Endothelial cell of umbilical vein (primary cell): Measurements from ENCODE around the gene IL10. TPM values are rescaled to one million over a fixed set of nuclear protein-coding genes. Genes with fewer than 3 reads are reported as not detected.

Source experiments
- BruUV-seq: library from RNA; stranded (reverse); fragments of 400-500 nt; replicated peaks from 2 replicates; lab custom pipeline; 2021; lab: Mats Ljungman, UMichigan
- CTCF ChIA-PET: fragments of 300-600, 350-600 bp; sonication (Branson Sonifier 250); formaldehyde crosslinking; loops from one replicate; lab custom pipeline; 2021; ENCODE audit warnings: antibody characterized with exemption, inconsistent platforms; lab: Charles Lee
- POLR2A ChIA-PET: fragments of 300-600, 350-600 bp; sonication (Branson Sonifier 250); formaldehyde crosslinking; loops from one replicate; lab custom pipeline; 2021; ENCODE audit warnings: antibody characterized with exemption, inconsistent platforms; lab: Charles Lee
- DNase-seq: peaks from one replicate; pipeline ENCODE4 v3.0.0-alpha.2; 2011; ENCODE audit warnings: low read depth, low spot score
- FAIRE-seq: peaks from 2 replicates; lab custom pipeline; 2011; peaks lifted over from hg19 to GRCh38; lab: Jason Lieb, UNC
- H2AFZ ChIP-seq: 2 replicates; pipeline ENCODE4 v1.6.0; 2012; ENCODE audit warnings: low read depth, low read length, control low read depth, inconsistent platforms
- H3K27ac ChIP-seq: 2 replicates; pipeline ENCODE4 v1.5.1; 2011; ENCODE audit warnings: low read depth, mild to moderate bottlenecking, control low read depth, low read length, moderate library complexity; ENCODE audit not compliant: insufficient read depth
- H3K27me3 ChIP-seq, 2 experiments: 2 replicates each; pipeline versions ENCODE4 v1.6.0 to v1.6.1; 2011; ENCODE audit warnings: low read length in 2 of 2, mixed read lengths in 1 of 2; ENCODE audit not compliant: control insufficient read depth in 2 of 2, insufficient read depth in 2 of 2
- H3K36me3 ChIP-seq, 2 experiments: 2 replicates in 1 of 2; 3 replicates in 1 of 2; pipeline ENCODE4 v1.5.1; 2011; ENCODE audit warnings: low read length in 2 of 2, mild to moderate bottlenecking in 1 of 2, moderate library complexity in 1 of 2; ENCODE audit not compliant: control insufficient read depth in 2 of 2, insufficient read depth in 2 of 2; ENCODE audit errors: extremely low read depth in 1 of 2
- H3K4me1 ChIP-seq: 3 replicates; pipeline ENCODE4 v1.5.1; 2011; ENCODE audit warnings: mild to moderate bottlenecking, low read length; ENCODE audit not compliant: control insufficient read depth, insufficient read depth; ENCODE audit errors: extremely low read depth
- H3K4me2 ChIP-seq: 2 replicates; pipeline ENCODE4 v1.6.1; 2011; ENCODE audit warnings: low read length, control low read depth, mixed read lengths; ENCODE audit not compliant: insufficient read depth
- H3K4me3 ChIP-seq, 3 experiments: fragments of 200-600 bp in 1 of 3; sonication (generic), shearing (Covaris generic) in 1 of 3; replicated peaks in 1 of 3; 2 replicates each; pipeline ENCODE4 v1.5.1; 2011 to 2016; ENCODE audit warnings: control low read depth in 3 of 3, low read length in 3 of 3, mild to moderate bottlenecking in 2 of 3, inconsistent platforms in 1 of 3, low read depth in 1 of 3, moderate library complexity in 1 of 3; ENCODE audit not compliant: insufficient read depth in 1 of 3
- H3K79me2 ChIP-seq: 2 replicates; pipeline ENCODE4 v1.6.0; 2012; ENCODE audit warnings: low read length, inconsistent platforms; ENCODE audit not compliant: control insufficient read depth, insufficient read depth
- H3K9ac ChIP-seq: replicated peaks from 2 replicates; pipeline ENCODE3; 2011; ENCODE audit warnings: low read length, control low read depth; ENCODE audit not compliant: insufficient read depth; ENCODE audit errors: extremely low read depth
- H3K9me1 ChIP-seq: replicated peaks from 3 replicates; pipeline ENCODE4 v1.6.0; 2011; ENCODE audit warnings: mild to moderate bottlenecking, low read length; ENCODE audit not compliant: control insufficient read depth, insufficient read depth; ENCODE audit errors: extremely low read depth
- H3K9me3 ChIP-seq: replicated peaks from 2 replicates; pipeline ENCODE4 v1.5.1; 2012; ENCODE audit warnings: low read length, inconsistent platforms; ENCODE audit not compliant: control insufficient read depth, insufficient read depth
- H4K20me1 ChIP-seq: replicated peaks from 2 replicates; pipeline ENCODE3; 2011; ENCODE audit warnings: mild to moderate bottlenecking, low read length; ENCODE audit not compliant: control insufficient read depth, insufficient read depth; ENCODE audit errors: extremely low read depth
- CTCF ChIP-seq, 2 donors: IDR thresholded peaks; 1 replicate in 1 of 2; 2 replicates in 1 of 2; pipeline ENCODE4 v1.5.1; 2011; ENCODE audit warnings: low read length in 2 of 2, mild to moderate bottlenecking in 2 of 2, moderate library complexity in 2 of 2, control low read depth in 1 of 2, inconsistent platforms in 1 of 2, low read depth in 1 of 2; ENCODE audit not compliant: insufficient read depth in 1 of 2; ENCODE audit errors: extremely low read depth in 1 of 2
- EZH2 ChIP-seq: IDR thresholded peaks from 2 replicates; pipeline ENCODE4 v1.6.1; 2012; ENCODE audit warnings: borderline replicate concordance, low read depth, mild to moderate bottlenecking, moderate library complexity, low read length, inconsistent platforms; ENCODE audit not compliant: severe bottlenecking
- FOS ChIP-seq: IDR thresholded peaks from 2 replicates; pipeline ENCODE4 v1.6.1; 2011; ENCODE audit warnings: mild to moderate bottlenecking, low read length, moderate library complexity, borderline replicate concordance; ENCODE audit not compliant: insufficient read depth
- GATA2 ChIP-seq: IDR thresholded peaks from 2 replicates; pipeline ENCODE4 v1.7.0; 2011; ENCODE audit warnings: low read depth, mild to moderate bottlenecking, moderate library complexity, mixed read lengths, low read length; ENCODE audit not compliant: insufficient read length, insufficient read depth
- JUN ChIP-seq: IDR thresholded peaks from 2 replicates; pipeline ENCODE4 v1.6.1; 2011; ENCODE audit warnings: borderline replicate concordance, low read depth; ENCODE audit not compliant: insufficient read length, insufficient read depth
- MAX ChIP-seq: IDR thresholded peaks from 2 replicates; pipeline ENCODE4 v1.6.1; 2011; ENCODE audit not compliant: insufficient read depth, insufficient read length
- MYC ChIP-seq: IDR thresholded peaks from one replicate; pipeline ENCODE4 v1.6.1; 2011; ENCODE audit warnings: mild to moderate bottlenecking, low read depth, low read length
- POLR2A ChIP-seq: IDR thresholded peaks from 2 replicates; pipeline ENCODE4 v1.6.1; 2012; ENCODE audit warnings: low read depth, mild to moderate bottlenecking, control low read depth, low read length
- POLR2AphosphoS5 ChIP-seq: IDR thresholded peaks from 2 replicates; pipeline ENCODE4 v1.6.1; 2012; ENCODE audit warnings: low read depth, mild to moderate bottlenecking, control low read depth, low read length, moderate library complexity; ENCODE audit not compliant: insufficient read depth
- dilution Hi-C: fragments of 300-500 bp; cut with MboI; formaldehyde crosslinking; loops from one replicate; pipeline ENCODE4 v1.15.0; 2019; ENCODE audit warnings: low sequenced_read_pairs; ENCODE audit not compliant: extremely low pct_ligation_motif_present
- intact Hi-C: fragments of 100-400 bp; cut with micrococcal nuclease; formaldehyde crosslinking; loops from one replicate; pipeline ENCODE4 v1.10.0; 2022
- polyA plus RNA-seq, 4 experiments: library from polyadenylated mRNA; depleted of rRNA in 3 of 4; stranded (reverse) in 3 of 4; unstranded in 1 of 4; fragments of >200 nt; gene quantifications; 2 replicates each; pipeline versions ENCODE4 v1.2.1 to v1.2.3, GENCODE V29; 2011 to 2012; ENCODE audit warnings: missing spikeins in 1 of 4
- total RNA-seq: library from RNA; stranded (reverse); gene quantifications from 2 replicates; pipeline ENCODE4 v1.2.3, GENCODE V29; 2021

IL10 gene
- total and polyA plus RNA-seq, 2 donors (not counting 3 experiments of a cell fraction or from before 2014, with no cell fraction given) = not detected

- ChIA-PET POLR2A (no interaction called here), CTCF (no interaction called here)
- no peak for FAIRE-seq
- Histone ChIP-seq H3K36me3 (no peaks in the 10 kb centered on the region), H4K20me1 (no peaks in the 10 kb centered on the region), H3K9me3 (no peaks in the 10 kb centered on the region), H3K79me2 (no peaks in the 10 kb centered on the region), H3K4me1 (no peaks in the 10 kb centered on the region), H2AFZ (no peak overlapping the region), H3K4me3 (no peak overlapping the region), H3K27ac (no peak overlapping the region), H3K9me1 (no peaks in the 10 kb centered on the region), H3K9ac (no peak overlapping the region), H3K27me3 (peaks cover 2 to 3% of the 10 kb centered on the region in 2 experiments), H3K4me2 (no peak overlapping the region)
- no TSS peak for BruUV-seq
- intact Hi-C loops = no loop called here
- dilution Hi-C loops = no loop called here
- DNase-seq = no peak
- TF ChIP-seq FOS = no peak
- no peak for TF ChIP-seq POLR2A
- TF ChIP-seq POLR2AphosphoS5 = no peak
- no peak for TF ChIP-seq EZH2
- no peak for TF ChIP-seq MAX
- TF ChIP-seq CTCF (IDR thresholded peaks at IDR 0.05; ENCODE audit: extremely low read depth in 1 of 2, insufficient read depth in 1 of 2, low read depth in 1 of 2, low read length in 2 of 2) = no peak
- TF ChIP-seq JUN = no peak
- TF ChIP-seq GATA2 = no peak
- TF ChIP-seq MYC = no peak
Measured at GRCh38 chr1:206785182-206785765, 13.0 kb upstream of the IL10 start.
